HEK293 (cell line): Measurements from ENCODE around the gene HDAC8.

Experiments
- BCL11B ChIP-seq: fragments of 450-650 bp; formaldehyde crosslinking; IDR thresholded peaks from 2 replicates; pipeline ENCODE4 v1.5.1; 2016; ENCODE audit warnings: low read depth, missing biosample characterization, missing genetic modification characterization
- PBX3 ChIP-seq: sonication (generic); formaldehyde crosslinking; IDR thresholded peaks from 2 replicates; pipeline ENCODE4 v1.8.1; 2022; ENCODE audit warnings: mild to moderate bottlenecking, moderate library complexity, missing genetic modification reagents
- PRDM10 ChIP-seq: fragments of 450-650 bp; formaldehyde crosslinking; IDR thresholded peaks from 2 replicates; pipeline ENCODE4 v1.5.1; 2016; ENCODE audit warnings: missing biosample characterization, missing genetic modification characterization
- SETDB1 ChIP-seq: IDR thresholded peaks from one replicate; pipeline ENCODE4 v1.6.1; 2017; ENCODE audit warnings: mild to moderate bottlenecking, low read length, moderate library complexity, mixed read lengths; ENCODE audit not compliant: insufficient read length
- TRIM28 ChIP-seq: IDR thresholded peaks from 2 replicates; pipeline ENCODE4 v1.6.1; 2011; ENCODE audit warnings: low read length, control low read depth, borderline replicate concordance
- ZBTB1 ChIP-seq: fragments of 450-650 bp; formaldehyde crosslinking; IDR thresholded peaks from 2 replicates; pipeline ENCODE4 v1.5.1; 2016; ENCODE audit warnings: missing biosample characterization, missing genetic modification characterization
- ZBTB17 ChIP-seq: fragments of 450-650 bp; formaldehyde crosslinking; IDR thresholded peaks from 2 replicates; pipeline ENCODE4 v1.5.1; 2016; ENCODE audit warnings: missing biosample characterization, missing genetic modification characterization
- ZBTB48 ChIP-seq: fragments of 450-650 bp; formaldehyde crosslinking; IDR thresholded peaks from 2 replicates; pipeline ENCODE4 v1.5.1; 2016; ENCODE audit warnings: missing biosample characterization, missing genetic modification characterization
- ZNF146 ChIP-seq: fragments of 450-650 bp; formaldehyde crosslinking; IDR thresholded peaks from 2 replicates; pipeline ENCODE4 v1.5.1; 2016; ENCODE audit warnings: missing biosample characterization, missing genetic modification characterization
- ZNF169 ChIP-seq: fragments of 450-650 bp; formaldehyde crosslinking; IDR thresholded peaks from 2 replicates; pipeline ENCODE4 v1.5.1; 2016; ENCODE audit warnings: missing biosample characterization, missing genetic modification characterization
- ZNF223 ChIP-seq: fragments of 450-650 bp; formaldehyde crosslinking; IDR thresholded peaks from 2 replicates; pipeline ENCODE4 v1.5.1; 2016; ENCODE audit warnings: missing biosample characterization, missing genetic modification characterization
- ZNF302 ChIP-seq: fragments of 450-650 bp; formaldehyde crosslinking; IDR thresholded peaks from 2 replicates; pipeline ENCODE4 v1.5.1; 2016; ENCODE audit warnings: missing biosample characterization, missing genetic modification characterization, low read depth
- ZNF324 ChIP-seq: fragments of 450-650 bp; formaldehyde crosslinking; IDR thresholded peaks from 2 replicates; pipeline ENCODE4 v1.5.1; 2016; ENCODE audit warnings: missing biosample characterization, missing genetic modification characterization
- ZNF366 ChIP-seq: fragments of 450-650 bp; formaldehyde crosslinking; conservative IDR thresholded peaks from 2 replicates; pipeline ENCODE4 v1.5.1; 2016; ENCODE audit warnings: missing biosample characterization, missing genetic modification characterization
- ZNF473 ChIP-seq: fragments of 450-650 bp; formaldehyde crosslinking; IDR thresholded peaks from 2 replicates; pipeline ENCODE4 v1.5.1; 2017; ENCODE audit warnings: missing biosample characterization, missing genetic modification characterization
- ZNF529 ChIP-seq: fragments of 450-650 bp; formaldehyde crosslinking; IDR thresholded peaks from 2 replicates; pipeline ENCODE4 v1.5.1; 2017; ENCODE audit warnings: missing genetic modification characterization, missing biosample characterization; ENCODE audit not compliant: insufficient replicate concordance
- ZNF544 ChIP-seq: fragments of 450-650 bp; formaldehyde crosslinking; IDR thresholded peaks from 2 replicates; pipeline ENCODE4 v1.5.0; 2017; ENCODE audit warnings: missing biosample characterization, missing genetic modification characterization
- ZNF561 ChIP-seq: fragments of 450-650 bp; IDR thresholded peaks from 2 replicates; pipeline ENCODE4 v1.5.1; 2018; ENCODE audit warnings: missing biosample characterization, missing genetic modification characterization, borderline replicate concordance
- ZNF791 ChIP-seq: fragments of 450-650 bp; formaldehyde crosslinking; IDR thresholded peaks from 2 replicates; pipeline ENCODE4 v1.5.1; 2016; ENCODE audit warnings: missing biosample characterization, missing genetic modification characterization
- ZNF837 ChIP-seq: fragments of 450-650 bp; formaldehyde crosslinking; IDR thresholded peaks from 2 replicates; pipeline ENCODE4 v1.5.1; 2016; ENCODE audit warnings: missing biosample characterization, missing genetic modification characterization
- TF ChIP-seq, protein P1 (sequence below): fragments of 450-650 bp; formaldehyde crosslinking; IDR thresholded peaks from 2 replicates; pipeline ENCODE4 v1.5.1; 2016; ENCODE audit warnings: missing biosample characterization, missing genetic modification characterization
- TF ChIP-seq, protein P2 (sequence below): fragments of 450-650 bp; formaldehyde crosslinking; IDR thresholded peaks from 2 replicates; pipeline ENCODE4 v1.5.0; 2017; ENCODE audit warnings: missing biosample characterization, missing genetic modification characterization, borderline replicate concordance
- TF ChIP-seq, protein P3 (sequence below): fragments of 450-650 bp; formaldehyde crosslinking; IDR thresholded peaks from 2 replicates; pipeline ENCODE4 v1.5.1; 2016; ENCODE audit warnings: missing biosample characterization, missing genetic modification characterization, borderline replicate concordance
- TF ChIP-seq, protein P4 (sequence below): fragments of 450-650 bp; formaldehyde crosslinking; IDR thresholded peaks from 2 replicates; pipeline ENCODE4 v1.5.1; 2016; ENCODE audit warnings: missing biosample characterization, missing genetic modification characterization

HDAC8 gene

DNA sequence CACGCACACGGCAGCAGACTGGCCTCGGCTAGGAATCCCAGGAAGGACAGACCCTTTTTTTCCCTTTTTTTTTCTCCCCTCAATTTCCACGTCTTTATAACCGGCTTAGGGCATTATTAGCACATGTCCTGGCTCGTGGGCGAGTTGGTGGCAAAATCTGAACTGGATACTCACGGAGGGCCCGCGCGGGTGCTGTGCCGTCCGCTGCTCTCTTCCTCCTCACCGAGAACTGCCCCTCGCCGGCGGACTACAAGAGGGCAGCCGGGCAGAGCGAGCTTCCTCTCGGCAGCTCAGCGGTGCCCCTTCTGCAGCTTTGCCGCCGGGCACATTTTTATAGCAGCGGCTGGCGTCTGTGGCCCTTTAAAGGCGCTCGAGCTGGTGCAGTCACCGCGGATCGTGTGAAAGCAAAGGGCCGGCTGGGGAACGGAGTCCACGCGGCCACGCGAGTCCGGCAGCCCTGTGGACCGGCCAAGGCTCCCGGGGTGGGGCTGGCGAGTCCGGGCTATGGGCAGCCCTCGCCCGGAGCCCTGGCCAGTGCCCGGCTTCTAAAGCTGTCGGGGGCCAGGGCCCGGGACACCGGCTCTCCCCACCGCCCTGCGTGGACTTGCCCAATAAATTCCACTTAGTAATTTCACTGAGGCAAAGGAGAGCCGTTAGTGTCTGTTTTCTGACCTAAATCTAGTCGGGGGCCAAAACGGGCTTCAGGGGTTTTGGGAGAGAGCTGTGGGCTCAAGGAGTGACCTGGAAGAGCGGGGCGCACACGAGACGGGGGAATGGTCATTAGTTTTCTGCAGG lies 265.6 kb downstream of the HDAC8 start (continued):
- TF ChIP-seq ZNF366 (tag by site-specific recombination) (0 out of 2 replicates have a peak, but pooled peaks have one; percentile 26), ZNF529 (tag by site-specific recombination) (no peak), ZNF791 (tag by site-specific recombination) (no peak), ZNF473 (no peak), TRIM28 (no peak), ZBTB17 (tag by site-specific recombination) (peak; percentile 70), ZNF223 (tag by site-specific recombination) (no peak), ZNF302 (tag by site-specific recombination) (no peak), ZNF169 (tag by site-specific recombination) (no peak), ZNF561 (peak; percentile 57; the same call in 1 of the 2 replicates), BCL11B (tag by site-specific recombination) (no peak), ZBTB48 (tag by site-specific recombination) (peak; percentile 73; the same call in 1 of the 2 replicates), ZNF146 (no peak), PBX3 (no peak), ZNF324 (tag by site-specific recombination) (no peak), ZBTB1 (no peak), ZNF544 (tag by site-specific recombination) (no peak), ZNF837 (tag by site-specific recombination) (no peak), PRDM10 (tag by site-specific recombination) (peak; percentile 98), SETDB1 (no peak)
- TF ChIP-seq, protein P1, sequence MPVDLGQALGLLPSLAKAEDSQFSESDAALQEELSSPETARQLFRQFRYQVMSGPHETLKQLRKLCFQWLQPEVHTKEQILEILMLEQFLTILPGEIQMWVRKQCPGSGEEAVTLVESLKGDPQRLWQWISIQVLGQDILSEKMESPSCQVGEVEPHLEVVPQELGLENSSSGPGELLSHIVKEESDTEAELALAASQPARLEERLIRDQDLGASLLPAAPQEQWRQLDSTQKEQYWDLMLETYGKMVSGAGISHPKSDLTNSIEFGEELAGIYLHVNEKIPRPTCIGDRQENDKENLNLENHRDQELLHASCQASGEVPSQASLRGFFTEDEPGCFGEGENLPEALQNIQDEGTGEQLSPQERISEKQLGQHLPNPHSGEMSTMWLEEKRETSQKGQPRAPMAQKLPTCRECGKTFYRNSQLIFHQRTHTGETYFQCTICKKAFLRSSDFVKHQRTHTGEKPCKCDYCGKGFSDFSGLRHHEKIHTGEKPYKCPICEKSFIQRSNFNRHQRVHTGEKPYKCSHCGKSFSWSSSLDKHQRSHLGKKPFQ: no peak
- TF ChIP-seq, protein P2, sequence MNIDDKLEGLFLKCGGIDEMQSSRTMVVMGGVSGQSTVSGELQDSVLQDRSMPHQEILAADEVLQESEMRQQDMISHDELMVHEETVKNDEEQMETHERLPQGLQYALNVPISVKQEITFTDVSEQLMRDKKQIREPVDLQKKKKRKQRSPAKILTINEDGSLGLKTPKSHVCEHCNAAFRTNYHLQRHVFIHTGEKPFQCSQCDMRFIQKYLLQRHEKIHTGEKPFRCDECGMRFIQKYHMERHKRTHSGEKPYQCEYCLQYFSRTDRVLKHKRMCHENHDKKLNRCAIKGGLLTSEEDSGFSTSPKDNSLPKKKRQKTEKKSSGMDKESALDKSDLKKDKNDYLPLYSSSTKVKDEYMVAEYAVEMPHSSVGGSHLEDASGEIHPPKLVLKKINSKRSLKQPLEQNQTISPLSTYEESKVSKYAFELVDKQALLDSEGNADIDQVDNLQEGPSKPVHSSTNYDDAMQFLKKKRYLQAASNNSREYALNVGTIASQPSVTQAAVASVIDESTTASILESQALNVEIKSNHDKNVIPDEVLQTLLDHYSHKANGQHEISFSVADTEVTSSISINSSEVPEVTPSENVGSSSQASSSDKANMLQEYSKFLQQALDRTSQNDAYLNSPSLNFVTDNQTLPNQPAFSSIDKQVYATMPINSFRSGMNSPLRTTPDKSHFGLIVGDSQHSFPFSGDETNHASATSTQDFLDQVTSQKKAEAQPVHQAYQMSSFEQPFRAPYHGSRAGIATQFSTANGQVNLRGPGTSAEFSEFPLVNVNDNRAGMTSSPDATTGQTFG (tag by site-specific recombination): no peak
- TF ChIP-seq, protein P3, sequence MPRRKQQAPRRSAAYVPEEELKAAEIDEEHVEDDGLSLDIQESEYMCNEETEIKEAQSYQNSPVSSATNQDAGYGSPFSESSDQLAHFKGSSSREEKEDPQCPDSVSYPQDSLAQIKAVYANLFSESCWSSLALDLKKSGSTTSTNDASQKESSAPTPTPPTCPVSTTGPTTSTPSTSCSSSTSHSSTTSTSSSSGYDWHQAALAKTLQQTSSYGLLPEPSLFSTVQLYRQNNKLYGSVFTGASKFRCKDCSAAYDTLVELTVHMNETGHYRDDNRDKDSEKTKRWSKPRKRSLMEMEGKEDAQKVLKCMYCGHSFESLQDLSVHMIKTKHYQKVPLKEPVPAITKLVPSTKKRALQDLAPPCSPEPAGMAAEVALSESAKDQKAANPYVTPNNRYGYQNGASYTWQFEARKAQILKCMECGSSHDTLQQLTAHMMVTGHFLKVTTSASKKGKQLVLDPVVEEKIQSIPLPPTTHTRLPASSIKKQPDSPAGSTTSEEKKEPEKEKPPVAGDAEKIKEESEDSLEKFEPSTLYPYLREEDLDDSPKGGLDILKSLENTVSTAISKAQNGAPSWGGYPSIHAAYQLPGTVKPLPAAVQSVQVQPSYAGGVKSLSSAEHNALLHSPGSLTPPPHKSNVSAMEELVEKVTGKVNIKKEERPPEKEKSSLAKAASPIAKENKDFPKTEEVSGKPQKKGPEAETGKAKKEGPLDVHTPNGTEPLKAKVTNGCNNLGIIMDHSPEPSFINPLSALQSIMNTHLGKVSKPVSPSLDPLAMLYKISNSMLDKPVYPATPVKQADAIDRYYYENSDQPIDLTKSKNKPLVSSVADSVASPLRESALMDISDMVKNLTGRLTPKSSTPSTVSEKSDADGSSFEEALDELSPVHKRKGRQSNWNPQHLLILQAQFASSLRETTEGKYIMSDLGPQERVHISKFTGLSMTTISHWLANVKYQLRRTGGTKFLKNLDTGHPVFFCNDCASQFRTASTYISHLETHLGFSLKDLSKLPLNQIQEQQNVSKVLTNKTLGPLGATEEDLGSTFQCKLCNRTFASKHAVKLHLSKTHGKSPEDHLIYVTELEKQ (tag by site-specific recombination): no peak
- TF ChIP-seq, protein P4, sequence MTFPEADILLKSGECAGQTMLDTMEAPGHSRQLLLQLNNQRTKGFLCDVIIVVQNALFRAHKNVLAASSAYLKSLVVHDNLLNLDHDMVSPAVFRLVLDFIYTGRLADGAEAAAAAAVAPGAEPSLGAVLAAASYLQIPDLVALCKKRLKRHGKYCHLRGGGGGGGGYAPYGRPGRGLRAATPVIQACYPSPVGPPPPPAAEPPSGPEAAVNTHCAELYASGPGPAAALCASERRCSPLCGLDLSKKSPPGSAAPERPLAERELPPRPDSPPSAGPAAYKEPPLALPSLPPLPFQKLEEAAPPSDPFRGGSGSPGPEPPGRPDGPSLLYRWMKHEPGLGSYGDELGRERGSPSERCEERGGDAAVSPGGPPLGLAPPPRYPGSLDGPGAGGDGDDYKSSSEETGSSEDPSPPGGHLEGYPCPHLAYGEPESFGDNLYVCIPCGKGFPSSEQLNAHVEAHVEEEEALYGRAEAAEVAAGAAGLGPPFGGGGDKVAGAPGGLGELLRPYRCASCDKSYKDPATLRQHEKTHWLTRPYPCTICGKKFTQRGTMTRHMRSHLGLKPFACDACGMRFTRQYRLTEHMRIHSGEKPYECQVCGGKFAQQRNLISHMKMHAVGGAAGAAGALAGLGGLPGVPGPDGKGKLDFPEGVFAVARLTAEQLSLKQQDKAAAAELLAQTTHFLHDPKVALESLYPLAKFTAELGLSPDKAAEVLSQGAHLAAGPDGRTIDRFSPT: 0 out of 2 replicates have a peak, but pooled peaks have one; percentile 46
